H1 (cell line): Measurements from ENCODE around the gene GALR2. TPM values are rescaled to one million over a fixed set of nuclear protein-coding genes. Genes with fewer than 3 reads are reported as not detected.
A peak's percentile ranks its signal among the peaks of the same experiment; 100 is the strongest.

ENCODE experiments used
- CTCF ChIA-PET: fragments of 300-600 bp; sonication (Branson Sonifier 250); formaldehyde crosslinking; loops from one replicate; lab custom pipeline; 2021; ENCODE audit not compliant: partially characterized antibody; lab: Charles Lee
- POLR2A ChIA-PET: fragments of 300-600 bp; sonication (Branson Sonifier 250); formaldehyde crosslinking; loops from one replicate; lab custom pipeline; 2021; ENCODE audit warnings: inconsistent platforms; ENCODE audit not compliant: partially characterized antibody; lab: Charles Lee
- DNase-seq, 2 experiments: peaks; one replicate each; pipeline versions ENCODE4 v3.0.0 to v3.0.0-alpha.2; 2010 to 2022; ENCODE audit warnings: low spot score in 2 of 2, low read depth in 1 of 2, mixed read lengths in 1 of 2
- FAIRE-seq: peaks from 2 replicates; lab custom pipeline; 2011; peaks lifted over from hg19 to GRCh38; lab: Jason Lieb, UNC
- H2AFZ ChIP-seq: 2 replicates; pipeline ENCODE4 v1.8.1; 2012; ENCODE audit warnings: low read length, inconsistent platforms
- H2AK5ac ChIP-seq: 2 replicates; pipeline ENCODE4 v1.6.1; 2013; ENCODE audit warnings: low read depth, low read length
- H2BK120ac ChIP-seq: replicated peaks from 2 replicates; pipeline ENCODE3; 2013; ENCODE audit warnings: low read depth, low read length, inconsistent platforms
- H2BK12ac ChIP-seq: 2 replicates; pipeline ENCODE4 v1.6.1; 2013; ENCODE audit warnings: low read depth, low read length
- H2BK15ac ChIP-seq: 2 replicates; pipeline ENCODE4 v1.6.1; 2013; ENCODE audit warnings: low read length
- H2BK20ac ChIP-seq: 2 replicates; pipeline ENCODE4 v1.6.1; 2013; ENCODE audit warnings: low read length
- H2BK5ac ChIP-seq: 2 replicates; pipeline ENCODE4 v1.6.1; 2013; ENCODE audit warnings: low read depth, low read length
- H3K14ac ChIP-seq: 2 replicates; pipeline ENCODE4 v1.6.1; 2013; ENCODE audit warnings: inconsistent platforms; ENCODE audit not compliant: insufficient read length
- H3K18ac ChIP-seq: 2 replicates; pipeline ENCODE4 v1.6.1; 2013; ENCODE audit warnings: low read length; ENCODE audit errors: extremely low read depth
- H3K23ac ChIP-seq: 2 replicates; pipeline ENCODE4 v1.6.1; 2013; ENCODE audit warnings: inconsistent platforms; ENCODE audit not compliant: insufficient read length
- H3K23me2 ChIP-seq: 2 replicates; pipeline ENCODE4 v1.6.1; 2013; ENCODE audit warnings: low read depth, low read length
- H3K27ac ChIP-seq: 2 replicates; pipeline ENCODE4 v1.6.1; 2011; ENCODE audit warnings: low read depth, low read length, inconsistent platforms
- H3K27me3 ChIP-seq, 4 experiments: replicated peaks in 1 of 4; 1 replicate in 1 of 4; 2 replicates in 3 of 4; pipeline versions ENCODE4 v1.6.1 to v1.8.1; 2011 to 2013; ENCODE audit warnings: low read length in 3 of 4, mild to moderate bottlenecking in 3 of 4, inconsistent platforms in 2 of 4, mixed read lengths in 2 of 4, moderate library complexity in 1 of 4; ENCODE audit not compliant: control insufficient read depth in 3 of 4, insufficient read depth in 3 of 4; ENCODE audit errors: extremely low read depth in 1 of 4
- H3K36me3 ChIP-seq, 4 experiments: 2 replicates each; pipeline versions ENCODE4 v1.6.1 to v1.8.1; 2011 to 2013; ENCODE audit warnings: mild to moderate bottlenecking in 4 of 4, low read length in 3 of 4, moderate library complexity in 2 of 4, control low read depth in 1 of 4, inconsistent platforms in 1 of 4; ENCODE audit not compliant: insufficient read depth in 4 of 4, control insufficient read depth in 2 of 4
- H3K4ac ChIP-seq: replicated peaks from 2 replicates; pipeline ENCODE3; 2013; ENCODE audit warnings: low read length, low read depth, mixed read lengths, inconsistent platforms; ENCODE audit not compliant: insufficient read length
- H3K4me1 ChIP-seq, 4 experiments: replicated peaks in 1 of 4; 1 replicate in 1 of 4; 2 replicates in 3 of 4; pipeline versions ENCODE4 v1.6.1 to v1.8.1; 2011 to 2013; ENCODE audit warnings: low read length in 3 of 4, inconsistent platforms in 2 of 4, mixed read lengths in 1 of 4; ENCODE audit not compliant: insufficient read depth in 4 of 4, control insufficient read depth in 3 of 4
- H3K4me2 ChIP-seq, 2 experiments: 2 replicates each; pipeline versions ENCODE4 v1.6.1 to v1.8.1; 2011 to 2013; ENCODE audit warnings: low read depth in 2 of 2, low read length in 2 of 2, control low read depth in 1 of 2, inconsistent platforms in 1 of 2, mild to moderate bottlenecking in 1 of 2; ENCODE audit not compliant: insufficient read depth in 1 of 2
- H3K4me3 ChIP-seq, 4 experiments: fragments of 200-600, 300-600 bp in 1 of 4; sonication (generic), shearing (Covaris generic), sonication (Bioruptor Twin) in 1 of 4; 2 replicates each; pipeline versions ENCODE4 v1.5.1 to v1.8.1; 2011 to 2016; ENCODE audit warnings: low read length in 4 of 4, low read depth in 3 of 4, control low read depth in 2 of 4, inconsistent platforms in 2 of 4, mild to moderate bottlenecking in 2 of 4, mixed read lengths in 1 of 4, moderate library complexity in 1 of 4; ENCODE audit not compliant: insufficient read depth in 2 of 4; ENCODE audit errors: extremely low read depth in 1 of 4
- H3K56ac ChIP-seq: replicated peaks from 2 replicates; pipeline ENCODE3; 2013; ENCODE audit warnings: low read depth, mild to moderate bottlenecking, mixed read lengths, low read length, inconsistent platforms; ENCODE audit not compliant: insufficient read length
- H3K79me1 ChIP-seq: 2 replicates; pipeline ENCODE4 v1.6.1; 2013; ENCODE audit warnings: low read depth, low read length, control low read depth
- H3K79me2 ChIP-seq, 2 experiments: 2 replicates each; pipeline versions ENCODE4 v1.6.1 to v1.8.1; 2012 to 2013; ENCODE audit warnings: low read length in 2 of 2, mild to moderate bottlenecking in 2 of 2, inconsistent platforms in 1 of 2; ENCODE audit not compliant: insufficient read depth in 2 of 2, control insufficient read depth in 1 of 2
- H3K9ac ChIP-seq, 4 experiments: replicated peaks in 1 of 4; 1 replicate in 1 of 4; 2 replicates in 3 of 4; pipeline versions ENCODE4 v1.6.1 to v1.8.1; 2011 to 2013; ENCODE audit warnings: low read depth in 3 of 4, low read length in 3 of 4, control low read depth in 2 of 4, mild to moderate bottlenecking in 2 of 4, moderate library complexity in 2 of 4, inconsistent platforms in 1 of 4; ENCODE audit errors: extremely low read depth in 1 of 4
- H3K9me3 ChIP-seq, 2 experiments: 2 replicates each; pipeline versions ENCODE4 v1.6.1 to v1.8.1; 2012 to 2013; ENCODE audit warnings: mild to moderate bottlenecking in 2 of 2, moderate library complexity in 2 of 2, control low read depth in 1 of 2, inconsistent platforms in 1 of 2, low read depth in 1 of 2, low read length in 1 of 2, mixed read lengths in 1 of 2; ENCODE audit not compliant: insufficient read depth in 2 of 2
- H4K20me1 ChIP-seq, 2 experiments: replicated peaks in 1 of 2; 2 replicates each; pipeline versions ENCODE3 to v1.8.1; 2011 to 2013; ENCODE audit warnings: inconsistent platforms in 2 of 2, low read length in 2 of 2, mild to moderate bottlenecking in 1 of 2; ENCODE audit not compliant: insufficient read depth in 2 of 2, control insufficient read depth in 1 of 2
- H4K5ac ChIP-seq: 2 replicates; pipeline ENCODE4 v1.6.1; 2013; ENCODE audit warnings: low read length, low read depth, mixed read lengths, inconsistent platforms; ENCODE audit not compliant: insufficient read length
- H4K8ac ChIP-seq: 2 replicates; pipeline ENCODE4 v1.8.0; 2013; ENCODE audit warnings: mild to moderate bottlenecking, moderate library complexity, low read length, inconsistent platforms; ENCODE audit not compliant: insufficient read depth; ENCODE audit errors: extremely low read depth
- H4K91ac ChIP-seq: replicated peaks from 2 replicates; pipeline ENCODE3; 2013; ENCODE audit warnings: low read length, mixed read lengths, inconsistent platforms; ENCODE audit not compliant: insufficient read length
- CEBPB ChIP-seq: IDR thresholded peaks from 2 replicates; pipeline ENCODE4 v1.6.1; 2012; ENCODE audit warnings: low read depth, low read length
- RAD21 ChIP-seq, 2 experiments: IDR thresholded peaks in 1 of 2; conservative IDR thresholded peaks in 1 of 2; 2 replicates each; pipeline ENCODE4 v1.6.1; 2011; ENCODE audit warnings: low read depth in 2 of 2, low read length in 2 of 2, improper control_type of control experiment in 1 of 2, inconsistent platforms in 1 of 2, mild to moderate bottlenecking in 1 of 2, moderate library complexity in 1 of 2
- WGBS, 2 experiments: shearing (Covaris generic) in 1 of 2; methylation state at CpG; one replicate each; pipeline versions ENCODE4 v1.1.6 to v1.1.7; 2013 to 2015; ENCODE audit warnings: low lambda C conversion rate in 2 of 2, mixed read lengths in 2 of 2, inconsistent platforms in 1 of 2, low coverage in 1 of 2, missing lambda C conversion rate in 1 of 2; ENCODE audit not compliant: insufficient replicate concordance in 2 of 2, insufficient coverage in 1 of 2, insufficient read length in 1 of 2; ENCODE audit errors: extremely low coverage in 1 of 2, missing lambda C conversion rate in 1 of 2; 5-methylcytosine and 5-hydroxymethylcytosine counted together
- polyA plus RNA-seq, 7 experiments: library from polyadenylated mRNA; depleted of rRNA in 3 of 7; stranded (reverse) in 5 of 7; unstranded in 2 of 7; fragments of >200 nt in 5 of 7; fragments of 200-250 nt in 2 of 7; gene quantifications; 1 replicate in 5 of 7; 2 replicates in 1 of 7; 4 replicates in 1 of 7; pipeline versions ENCODE4 v1.2.1 to v1.2.3, GENCODE V29; 2011 to 2013; ENCODE audit warnings: missing spikeins in 2 of 7, mixed read lengths in 2 of 7
- total RNA-seq: library from RNA; stranded (reverse); fragmentation: NEBNext Ultra II Directional; extraction: Animal tissue kit (Norgen Biotek cat#: 25700); gene quantifications from 2 replicates; pipeline ENCODE4 v1.2.1, GENCODE V29; 2021

GALR2 gene
- total and polyA plus RNA-seq, 2 of the 8 experiments (the other 6 are each of a cell fraction or from before 2014, with no cell fraction given), result 0.86 to 2.2 TPM

DNA sequence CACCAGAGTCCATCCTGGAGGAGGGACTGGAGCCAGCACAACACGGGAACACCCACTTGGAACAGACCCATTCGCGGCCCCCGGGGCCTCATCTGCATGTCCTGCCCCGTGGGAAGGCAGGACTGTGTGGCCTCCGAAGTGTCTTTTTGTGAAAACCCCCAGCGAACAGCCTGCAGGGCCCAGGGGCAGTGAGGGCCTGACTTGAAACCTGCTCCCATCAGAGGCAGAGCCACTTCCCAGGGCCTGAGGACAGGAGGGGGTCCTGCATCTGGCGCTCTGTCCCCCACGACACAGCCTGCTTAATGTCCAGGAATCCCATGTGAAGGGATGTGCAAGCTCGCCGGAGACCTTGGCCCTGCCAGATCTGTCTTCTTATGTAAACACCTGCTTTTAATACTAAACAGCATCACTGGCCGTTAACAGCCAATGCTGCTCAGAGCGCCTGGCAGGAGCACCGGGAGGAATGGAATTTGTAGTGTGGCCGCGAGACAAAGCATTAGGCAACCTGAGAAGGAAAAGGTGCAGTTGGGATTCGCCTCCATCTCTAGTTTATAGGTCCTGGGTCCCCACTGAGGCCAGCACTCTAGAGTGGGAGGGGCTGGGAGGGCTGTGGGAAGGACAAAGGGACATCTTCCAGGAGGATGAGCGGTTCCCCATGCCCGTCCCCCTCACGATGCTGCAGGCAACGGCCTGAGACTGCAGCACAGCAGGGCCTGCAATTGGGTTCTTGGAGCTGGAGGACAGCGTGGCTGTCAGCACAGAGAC is 37.9 kb upstream of the GALR2 start:
- Histone ChIP-seq H3K9ac (no peak overlapping the region), H2AK5ac (peak overlapping the region; percentile 43; the same call in 1 of the 2 replicates), H2BK12ac (0 out of 2 replicates have a peak overlapping the region, but pooled peaks have one; percentile 60), H3K27ac (0 out of 2 replicates have a peak overlapping the region, but pooled peaks have one; percentile 13), H3K4ac (peak overlapping the region; percentile 58), H3K4me1 (peaks cover 0 to 20% (median 8%) of the 10 kb centered on the region in 4 experiments; a peak in 6 of 7 replicates), H2BK120ac (peak overlapping the region; percentile 15), H4K91ac (peak overlapping the region; percentile 18), H2AFZ (no peak overlapping the region), H3K18ac (peak overlapping the region; percentile 66; the same call in 1 of the 2 replicates), H3K79me1 (no peaks in the 10 kb centered on the region), H3K23ac (no peak overlapping the region), H3K23me2 (no peaks in the 10 kb centered on the region), H4K5ac (peak overlapping the region; percentile 30), H2BK20ac (no peak overlapping the region; the same call in 1 of the 2 replicates), H3K27me3 (no peaks in the 10 kb centered on the region), H2BK5ac (peak overlapping the region; percentile 52; the same call in 1 of the 2 replicates), H3K56ac (no peak overlapping the region), H3K4me3 (no peak overlapping the region), H3K79me2 (no peaks in the 10 kb centered on the region), H2BK15ac (no peak overlapping the region), H4K20me1 (peaks cover 0 to 5% of the 10 kb centered on the region in 2 experiments), H3K14ac (no peak overlapping the region), H3K9me3 (no peaks in the 10 kb centered on the region), H3K36me3 (peaks cover 15 to 33% (median 24%) of the 10 kb centered on the region in 4 experiments; a peak in 7 of 8 replicates), H3K4me2 (peak overlapping the region; percentile 7 to 22; a peak in 2 of 4 replicates), H4K8ac (peak overlapping the region; percentile 87)
- WGBS, 2 experiments, result 78% methylated on average over 22 of the region's 22 CpGs; no CpG with 5 or more reads in 1 of the 2 experiments
- 0 out of 2 replicates have a peak, but pooled peaks have one; percentile 5 for TF ChIP-seq CEBPB
- no peak for TF ChIP-seq RAD21 (IDR thresholded peaks at IDR 0.05 in 1 of 2, conservative IDR thresholded peaks at IDR 0.05 in 1 of 2; ENCODE audit: low read depth in 2 of 2, low read length in 2 of 2)
- DNase-seq, result no peak
- FAIRE-seq, result peak; percentile 32
- ChIA-PET CTCF (interaction anchor here (0.6 to 13.7 kb wide), 4 partner anchors 11 to 232 kb away, joined by 3 to 229 read pairs (median 3); partner anchors contain the start of gene CDK3), POLR2A (interaction anchor here (0.6 to 0.8 kb wide), 3 partner anchors 19 to 252 kb away, joined by 3 read pairs; no protein-coding TSS in a partner anchor)
